H7 (cell line): ENCODE data around the gene CACNA1I. TPM values are rescaled to one million over a fixed set of nuclear protein-coding genes. Genes with fewer than 3 reads are reported as not detected.

Experiments used
- DNase-seq: peaks from one replicate; pipeline ENCODE4 v3.0.0; 2012
- H3K27me3 ChIP-seq: 2 replicates; pipeline ENCODE4 v1.6.0; 2011; ENCODE audit warnings: mild to moderate bottlenecking, low read length; ENCODE audit not compliant: control insufficient read depth, insufficient read depth
- H3K36me3 ChIP-seq: replicated peaks from 2 replicates; pipeline ENCODE4 v1.5.1; 2011; ENCODE audit warnings: low read length; ENCODE audit not compliant: control insufficient read depth, insufficient read depth
- H3K4me3 ChIP-seq: 2 replicates; pipeline ENCODE4 v1.5.1; 2011; ENCODE audit warnings: low read depth, mild to moderate bottlenecking, control low read depth, low read length, moderate library complexity; ENCODE audit not compliant: insufficient read depth
- total RNA-seq: library from RNA; depleted of rRNA; stranded (reverse); fragments of >200 nt; shearing (Covaris generic); gene quantifications from 2 replicates; pipeline ENCODE4 v1.2.3, GENCODE V29; 2014

CACNA1I gene
- total RNA-seq, 1 experiment from 2014 or later = 0.31 TPM

DNA sequence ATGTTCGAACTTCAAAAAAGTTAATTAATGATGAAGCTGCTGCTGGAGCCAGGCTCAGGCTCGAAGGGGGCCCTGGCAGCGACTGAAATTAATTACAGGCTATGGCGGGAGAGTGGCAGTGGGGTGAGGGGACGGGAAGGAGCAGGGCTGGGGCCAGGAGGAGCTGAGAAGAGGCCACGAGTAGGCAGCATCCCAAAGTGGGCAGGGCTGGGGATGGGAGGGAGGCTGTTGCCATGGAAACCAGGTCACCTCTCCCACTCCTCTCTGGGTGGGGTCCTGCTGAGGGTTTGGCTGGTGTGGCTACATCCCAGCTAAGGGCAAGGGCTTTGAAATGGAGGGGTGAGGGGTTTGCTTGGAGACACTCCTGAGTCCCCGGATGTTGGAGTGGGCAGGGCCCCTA, 23.9 kb downstream of the CACNA1I start:
- no peak overlapping the region for H3K4me3 ChIP-seq
- H3K36me3 ChIP-seq = no peaks in the 10 kb centered on the region
- DNase-seq = peak; percentile 79
- peaks cover 9% of the 10 kb centered on the region for H3K27me3 ChIP-seq

- DNase-seq = peak; percentile 44
- Histone ChIP-seq H3K36me3 (no peaks in the 10 kb centered on the region), H3K27me3 (peaks cover 9% of the 10 kb centered on the region), H3K4me3 (no peak overlapping the region)
These were observed 25.1 kb downstream of the CACNA1I start for GRCh38 chr22:39595622-39596172.

DNA sequence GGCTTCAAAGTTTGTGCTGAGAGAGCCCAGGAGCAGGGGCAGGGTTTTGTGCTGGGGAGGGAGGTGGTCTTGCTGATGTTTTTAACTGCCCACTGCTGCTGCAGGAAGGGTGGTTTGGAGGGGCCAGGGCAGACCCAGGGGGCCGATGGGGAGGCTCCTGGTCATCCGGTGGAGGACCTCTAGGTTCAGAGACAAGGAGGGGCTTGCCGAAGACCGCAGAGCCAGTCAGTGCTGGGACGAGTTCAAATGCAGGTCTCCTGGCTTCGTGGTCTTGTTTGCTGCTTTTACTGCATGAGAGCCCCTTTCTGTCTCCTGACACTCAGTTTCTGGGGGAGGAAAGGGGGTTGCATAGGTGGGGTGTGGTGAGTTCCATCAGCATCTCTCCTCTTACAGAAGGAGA, 26.0 kb downstream of the CACNA1I start:
- H3K36me3 ChIP-seq = no peaks in the 10 kb centered on the region
- H3K27me3 ChIP-seq = peaks cover 9% of the 10 kb centered on the region
- no peak overlapping the region for H3K4me3 ChIP-seq
- peak; percentile 28 for DNase-seq

- DNase-seq = peak; percentile 69
- H3K4me3 ChIP-seq = no peak overlapping the region
- no peaks in the 10 kb centered on the region for H3K36me3 ChIP-seq
- H3K27me3 ChIP-seq = peaks cover 9% of the 10 kb centered on the region
These were observed 26.8 kb downstream of the CACNA1I start for GRCh38 chr22:39597236-39597869.

GRCh38 chr22:39598017-39598965, 27.7 kb downstream of the CACNA1I start:
- Histone ChIP-seq H3K4me3 (peak overlapping the region; percentile 22; the same call in 1 of the 2 replicates), H3K27me3 (peaks cover 9% of the 10 kb centered on the region), H3K36me3 (no peaks in the 10 kb centered on the region)
- peak; percentile 100 for DNase-seq

GRCh38 chr22:39600491-39601179, 30.1 kb downstream of the CACNA1I start:
- Histone ChIP-seq H3K27me3 (peaks cover 9% of the 10 kb centered on the region), H3K36me3 (no peaks in the 10 kb centered on the region), H3K4me3 (no peak overlapping the region)
- peak; percentile 19 for DNase-seq

DNA sequence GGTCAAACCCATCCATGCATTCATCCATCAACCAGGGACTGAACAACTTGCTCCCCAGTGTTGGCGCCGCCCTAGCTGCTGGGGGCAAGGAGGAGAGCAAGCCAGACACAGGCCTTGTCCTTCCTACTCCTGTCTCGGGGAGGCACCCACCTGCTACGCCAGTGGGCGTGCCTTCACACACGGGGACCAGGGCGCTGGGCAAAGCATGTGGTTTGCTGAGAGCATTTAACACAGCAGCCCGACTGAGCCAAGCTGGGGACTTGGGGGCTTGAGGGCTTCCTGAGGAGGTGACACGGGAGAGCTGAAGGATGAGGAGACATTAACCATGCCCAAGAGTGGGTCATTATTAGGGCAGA, 30.6 kb downstream of the CACNA1I start:
- no peak overlapping the region for H3K4me3 ChIP-seq
- peaks cover 9% of the 10 kb centered on the region for H3K27me3 ChIP-seq
- DNase-seq = peak; percentile 41
- H3K36me3 ChIP-seq = no peaks in the 10 kb centered on the region

- no peaks in the 10 kb centered on the region; the same call in 1 of the 2 replicates for H3K27me3 ChIP-seq
- no peak for DNase-seq
- no peak overlapping the region for H3K4me3 ChIP-seq
- no peaks in the 10 kb centered on the region for H3K36me3 ChIP-seq
These were observed 32.8 kb downstream of the CACNA1I start for GRCh38 chr22:39603345-39603744.

- DNase-seq = peak; percentile 44
- H3K4me3 ChIP-seq = no peak overlapping the region
- no peaks in the 10 kb centered on the region for H3K27me3 ChIP-seq
- no peaks in the 10 kb centered on the region for H3K36me3 ChIP-seq
These were observed 39.7 kb downstream of the CACNA1I start for GRCh38 chr22:39610246-39610645.

GRCh38 chr22:39610766-39611165, 40.2 kb downstream of the CACNA1I start:
- H3K36me3 ChIP-seq = no peaks in the 10 kb centered on the region
- DNase-seq = no peak

DNA sequence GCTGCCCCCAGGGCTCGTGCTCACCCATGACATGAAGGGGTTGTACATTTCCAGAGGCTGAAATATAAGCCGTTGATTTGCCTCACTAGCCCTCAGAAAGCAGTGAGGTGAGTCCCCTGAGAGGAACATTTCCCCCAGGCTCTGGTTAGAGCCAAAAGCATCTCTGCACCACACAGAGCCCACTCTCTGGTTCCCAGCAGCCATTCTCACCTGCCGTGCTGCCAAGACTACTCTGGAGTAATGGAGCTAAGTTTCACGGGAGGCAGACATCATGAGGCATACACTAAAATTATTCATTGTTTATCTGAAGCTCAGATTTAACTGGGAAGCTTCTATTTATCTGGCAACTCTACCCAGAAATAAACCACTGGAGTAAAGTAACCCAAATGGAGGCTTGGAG, 40.8 kb downstream of the CACNA1I start:
- no peaks in the 10 kb centered on the region for H3K36me3 ChIP-seq
- no peaks in the 10 kb centered on the region for H3K27me3 ChIP-seq
- no peak overlapping the region for H3K4me3 ChIP-seq
- DNase-seq = no peak

More at GRCh38 chr22:39610766-39611165, 40.2 kb downstream of the CACNA1I start:
- H3K27me3 ChIP-seq = no peaks in the 10 kb centered on the region
- no peak overlapping the region for H3K4me3 ChIP-seq

DNA sequence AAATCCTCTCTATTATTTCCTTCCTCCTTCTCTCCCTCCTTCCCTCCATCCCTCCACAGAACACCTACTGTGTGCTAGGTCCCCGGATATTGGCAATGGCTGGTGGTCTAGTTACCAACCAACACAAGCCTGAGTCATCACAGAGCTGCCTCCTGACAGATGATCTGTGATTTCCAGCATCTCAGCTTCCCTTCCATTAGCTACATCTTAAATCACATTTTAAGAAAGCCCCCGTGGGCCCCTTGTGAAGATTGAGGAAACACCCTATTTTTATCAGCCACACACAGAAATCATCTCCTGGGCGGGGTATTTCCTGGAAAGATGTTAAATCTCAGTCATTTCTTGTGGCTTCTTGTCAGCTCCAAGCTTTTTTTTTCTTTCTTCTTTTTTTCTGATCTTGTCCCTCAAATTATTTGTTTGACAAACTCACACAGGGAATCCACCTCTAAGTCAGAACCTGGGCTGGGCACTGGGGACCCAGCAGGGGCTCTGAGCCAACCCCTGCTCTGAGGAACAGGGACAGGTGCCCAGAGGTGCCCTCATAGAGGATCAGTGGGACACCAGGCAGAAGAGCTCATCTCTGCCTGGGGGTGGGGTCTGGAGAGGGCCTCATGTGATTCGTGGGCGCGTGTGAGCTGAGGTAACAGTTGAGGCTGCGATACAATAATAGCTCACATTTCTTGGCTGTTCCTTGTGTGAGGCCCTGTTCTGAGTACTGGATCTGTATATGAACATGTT, 42.4 kb downstream of the CACNA1I start:
- H3K4me3 ChIP-seq = no peak overlapping the region
- H3K36me3 ChIP-seq = no peaks in the 10 kb centered on the region
- H3K27me3 ChIP-seq = no peaks in the 10 kb centered on the region
- DNase-seq = no peak

- Histone ChIP-seq H3K36me3 (no peaks in the 10 kb centered on the region), H3K27me3 (no peaks in the 10 kb centered on the region), H3K4me3 (no peak overlapping the region)
- DNase-seq = no peak
These were observed 43.0 kb downstream of the CACNA1I start for GRCh38 chr22:39613549-39613921.

GRCh38 chr22:39614442-39614841, 43.9 kb downstream of the CACNA1I start:
- no peaks in the 10 kb centered on the region for H3K27me3 ChIP-seq
- no peak overlapping the region for H3K4me3 ChIP-seq
- no peaks in the 10 kb centered on the region for H3K36me3 ChIP-seq
- no peak for DNase-seq
